DMS153 treated with DMSO at 0.1 percent for 48 hours (cell line): ENCODE measurements around the gene ARL17B.
A peak's percentile ranks its signal among the peaks of the same experiment; 100 is the strongest.
"Not testable (repeated sequence)": the region's sequence is repeated elsewhere in the genome, so short reads cannot be mapped to it uniquely, and the experiment has no call there.

Experiments
- DNase-seq: peaks from one replicate; lab custom pipeline; 2025; ENCODE audit not compliant: unreplicated experiment; lab: John Stamatoyannopoulos, UW

ARL17B gene

GRCh38 chr17:46290906-46291546 is 70.5 kb downstream of the ARL17B start:
- DNase-seq: not testable (repeated sequence)

GRCh38 chr17:46287587-46287986 is 74.0 kb downstream of the ARL17B start:
- DNase-seq: not testable (repeated sequence)

- peak; percentile 36 for DNase-seq
Observed at GRCh38 chr17:46286764-46287221, 74.8 kb downstream of the ARL17B start.

GRCh38 chr17:46285500-46285899 is 76.1 kb downstream of the ARL17B start:
- DNase-seq: not testable (repeated sequence)

GRCh38 chr17:46284467-46284866 is 77.1 kb downstream of the ARL17B start:
- not testable (repeated sequence) for DNase-seq

- DNase-seq: not testable (repeated sequence)
Observed at GRCh38 chr17:46282635-46283034, 78.9 kb downstream of the ARL17B start.

GRCh38 chr17:46281336-46281735 is 80.2 kb downstream of the ARL17B start:
- DNase-seq: not testable (repeated sequence)

GRCh38 chr17:46276728-46277479 is 84.7 kb downstream of the ARL17B start:
- DNase-seq: not testable (repeated sequence)

- DNase-seq: no peak
Observed at GRCh38 chr17:46274238-46274637, 87.3 kb downstream of the ARL17B start.

GRCh38 chr17:46273541-46274236 is 87.9 kb downstream of the ARL17B start:
- DNase-seq: no peak

- no peak for DNase-seq
Observed at GRCh38 chr17:46270032-46270431, 91.5 kb downstream of the ARL17B start.

- peak; percentile 36 for DNase-seq
Observed at GRCh38 chr17:46266656-46267544, 94.7 kb downstream of the ARL17B start.

GRCh38 chr17:46266063-46266655 is 95.4 kb downstream of the ARL17B start:
- not testable (repeated sequence) for DNase-seq

- no peak for DNase-seq
Observed at GRCh38 chr17:46264456-46265198, 96.9 kb downstream of the ARL17B start.

- no peak for DNase-seq
Observed at GRCh38 chr17:46262271-46262670, 99.3 kb downstream of the ARL17B start.

GRCh38 chr17:46259845-46260661 is 101.5 kb downstream of the ARL17B start:
- DNase-seq: not testable (repeated sequence)

- not testable (repeated sequence) for DNase-seq
Observed at GRCh38 chr17:46256369-46256768, 105.2 kb downstream of the ARL17B start.

GRCh38 chr17:46254215-46254614 is 107.4 kb downstream of the ARL17B start:
- not testable (repeated sequence) for DNase-seq

- not testable (repeated sequence) for DNase-seq
Observed at GRCh38 chr17:46253722-46254121, 107.8 kb downstream of the ARL17B start.
